Smooth muscle cell (in vitro differentiated cells): ENCODE data around the gene RPUSD2. TPM values are rescaled to one million over a fixed set of nuclear protein-coding genes. Genes with fewer than 3 reads are reported as not detected.

ENCODE experiments used
- DNase-seq: peaks from one replicate; lab custom pipeline; 2025; ENCODE audit not compliant: unreplicated experiment; lab: John Stamatoyannopoulos, UW
- H2AFZ ChIP-seq: fragments of 200-600 bp; sonication (generic); 2 replicates; pipeline ENCODE4 v1.6.0; 2016; ENCODE audit warnings: antibody characterized with exemption, low read depth, mild to moderate bottlenecking
- H3F3A ChIP-seq: fragments of 200-600 bp; sonication (generic); 2 replicates; pipeline ENCODE4 v1.6.0; 2017; ENCODE audit warnings: antibody characterized with exemption, low read depth
- H3K27ac ChIP-seq: fragments of 200-600 bp; sonication (generic); 2 replicates; pipeline ENCODE4 v1.5.1; 2016; ENCODE audit warnings: low read depth, mild to moderate bottlenecking
- H3K27me3 ChIP-seq: fragments of 200-600 bp; sonication (generic); 2 replicates; pipeline ENCODE4 v1.6.1; 2016; ENCODE audit warnings: low read depth, mild to moderate bottlenecking
- H3K36me3 ChIP-seq: fragments of 200-600 bp; sonication (generic); 2 replicates; pipeline ENCODE4 v1.5.1; 2016; ENCODE audit warnings: low read depth
- H3K4me1 ChIP-seq: fragments of 200-600 bp; sonication (generic); 2 replicates; pipeline ENCODE4 v1.5.1; 2016; ENCODE audit warnings: low read depth
- H3K4me2 ChIP-seq: fragments of 200-600 bp; sonication (generic); 2 replicates; pipeline ENCODE4 v1.6.0; 2016; ENCODE audit warnings: mild to moderate bottlenecking
- H3K4me3 ChIP-seq: fragments of 200-600 bp; sonication (generic); 2 replicates; pipeline ENCODE4 v1.5.1; 2016; ENCODE audit warnings: mild to moderate bottlenecking
- H3K79me2 ChIP-seq: fragments of 200-600 bp; sonication (generic); 2 replicates; pipeline ENCODE4 v1.6.0; 2016; ENCODE audit warnings: low read depth, mild to moderate bottlenecking
- H3K9ac ChIP-seq: fragments of 200-600 bp; sonication (generic); 2 replicates; pipeline ENCODE4 v1.6.0; 2016; ENCODE audit warnings: low read depth
- H3K9me3 ChIP-seq: fragments of 200-600 bp; sonication (generic); replicated peaks from 2 replicates; pipeline ENCODE4 v1.5.1; 2016; ENCODE audit warnings: low read depth
- H4K20me1 ChIP-seq: fragments of 200-600 bp; sonication (generic); 2 replicates; pipeline ENCODE4 v1.6.0; 2016; ENCODE audit warnings: low read depth
- WGBS: methylation state at CpG from one replicate; pipeline ENCODE4 v1.1.7; 2016; ENCODE audit warnings: low lambda C conversion rate; 5-methylcytosine and 5-hydroxymethylcytosine counted together
- polyA plus RNA-seq: library from polyadenylated mRNA; unstranded; fragments of >200 nt; fragmentation: Nextera tagmentation; extraction: Ambion mirVana; gene quantifications from 2 replicates; pipeline ENCODE4 v1.2.1, GENCODE V29; 2016
- total RNA-seq: library from RNA; depleted of rRNA; stranded (reverse); fragments of >200 nt; gene quantifications from 2 replicates; pipeline ENCODE4 v1.2.3, GENCODE V29; 2014
- TF ChIP-seq, protein P1 (sequence below): fragments of 200-600 bp; sonication (generic); IDR thresholded peaks from 2 replicates; pipeline ENCODE4 v1.5.1; 2017; ENCODE audit warnings: borderline replicate concordance, mild to moderate bottlenecking, antibody characterized with exemption; ENCODE audit not compliant: insufficient read depth, poor library complexity, severe bottlenecking

RPUSD2 gene, protein sequence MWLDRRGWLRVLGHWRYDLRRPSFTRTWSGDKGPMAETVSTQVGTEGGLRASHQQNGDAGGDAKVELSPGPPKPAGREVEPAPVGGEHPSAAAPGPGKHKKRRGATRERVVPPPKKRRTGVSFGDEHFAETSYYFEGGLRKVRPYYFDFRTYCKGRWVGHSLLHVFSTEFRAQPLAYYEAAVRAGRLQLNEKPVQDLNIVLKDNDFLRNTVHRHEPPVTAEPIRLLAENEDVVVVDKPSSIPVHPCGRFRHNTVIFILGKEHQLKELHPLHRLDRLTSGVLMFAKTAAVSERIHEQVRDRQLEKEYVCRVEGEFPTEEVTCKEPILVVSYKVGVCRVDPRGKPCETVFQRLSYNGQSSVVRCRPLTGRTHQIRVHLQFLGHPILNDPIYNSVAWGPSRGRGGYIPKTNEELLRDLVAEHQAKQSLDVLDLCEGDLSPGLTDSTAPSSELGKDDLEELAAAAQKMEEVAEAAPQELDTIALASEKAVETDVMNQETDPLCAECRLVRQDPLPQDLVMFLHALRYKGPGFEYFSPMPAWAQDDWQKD
- 6.8 and 7.3 TPM in 2 replicates for total RNA-seq
- 13.3 and 17.6 TPM in 2 replicates for polyA plus RNA-seq

DNA sequence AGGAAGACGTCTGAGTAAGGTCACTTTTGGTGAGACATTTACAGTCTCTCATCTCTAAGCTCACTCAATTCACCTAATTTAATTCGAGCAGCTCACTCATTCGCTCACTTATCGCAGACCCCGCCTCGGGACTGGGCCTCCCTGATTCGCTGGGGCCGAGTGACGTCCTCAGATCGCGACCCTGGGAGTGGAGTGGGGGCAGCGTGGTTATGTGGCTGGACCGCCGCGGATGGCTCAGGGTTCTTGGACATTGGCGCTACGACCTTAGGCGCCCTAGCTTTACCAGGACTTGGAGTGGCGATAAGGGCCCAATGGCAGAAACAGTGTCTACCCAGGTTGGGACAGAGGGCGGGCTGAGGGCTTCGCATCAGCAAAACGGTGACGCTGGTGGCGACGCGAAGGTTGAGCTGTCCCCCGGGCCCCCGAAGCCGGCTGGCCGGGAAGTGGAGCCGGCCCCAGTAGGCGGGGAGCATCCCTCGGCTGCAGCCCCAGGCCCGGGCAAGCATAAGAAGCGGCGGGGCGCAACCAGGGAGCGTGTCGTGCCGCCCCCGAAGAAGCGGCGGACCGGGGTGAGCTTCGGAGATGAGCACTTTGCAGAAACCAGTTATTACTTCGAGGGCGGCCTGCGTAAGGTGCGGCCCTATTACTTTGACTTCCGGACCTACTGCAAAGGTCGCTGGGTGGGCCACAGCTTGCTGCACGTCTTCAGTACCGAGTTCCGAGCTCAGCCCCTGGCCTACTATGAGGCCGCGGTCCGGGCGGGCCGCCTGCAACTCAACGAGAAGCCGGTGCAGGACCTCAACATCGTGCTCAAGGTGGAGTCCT is at the start of gene RPUSD2:
Gene RPUSD2 (plus strand): TSS at position 171 of the 825 bp plus-strand sequence. CDS start 39 bp downstream, at position 210.
- Histone ChIP-seq H2AFZ (peak within 1 kb of the TSS; percentile 78), H3K27ac (peak within 1 kb of the TSS; percentile 69), H3K79me2 (peaks cover 14% of the 10 kb centered on the region), H3K4me1 (peaks cover 8% of the 10 kb centered on the region), H3K4me3 (peak within 1 kb of the TSS; percentile 70), H3K36me3 (no peaks in the 10 kb centered on the region), H3K9ac (peak within 1 kb of the TSS; percentile 81), H3K4me2 (peak within 1 kb of the TSS; percentile 85), H3K27me3 (no peaks in the 10 kb centered on the region), H3F3A (no peaks in the 10 kb centered on the region), H4K20me1 (no peaks in the 10 kb centered on the region), H3K9me3 (no peaks in the 10 kb centered on the region)
- under 1% methylated on average over 62 of the region's 62 CpGs for WGBS
- TF ChIP-seq, protein P1, sequence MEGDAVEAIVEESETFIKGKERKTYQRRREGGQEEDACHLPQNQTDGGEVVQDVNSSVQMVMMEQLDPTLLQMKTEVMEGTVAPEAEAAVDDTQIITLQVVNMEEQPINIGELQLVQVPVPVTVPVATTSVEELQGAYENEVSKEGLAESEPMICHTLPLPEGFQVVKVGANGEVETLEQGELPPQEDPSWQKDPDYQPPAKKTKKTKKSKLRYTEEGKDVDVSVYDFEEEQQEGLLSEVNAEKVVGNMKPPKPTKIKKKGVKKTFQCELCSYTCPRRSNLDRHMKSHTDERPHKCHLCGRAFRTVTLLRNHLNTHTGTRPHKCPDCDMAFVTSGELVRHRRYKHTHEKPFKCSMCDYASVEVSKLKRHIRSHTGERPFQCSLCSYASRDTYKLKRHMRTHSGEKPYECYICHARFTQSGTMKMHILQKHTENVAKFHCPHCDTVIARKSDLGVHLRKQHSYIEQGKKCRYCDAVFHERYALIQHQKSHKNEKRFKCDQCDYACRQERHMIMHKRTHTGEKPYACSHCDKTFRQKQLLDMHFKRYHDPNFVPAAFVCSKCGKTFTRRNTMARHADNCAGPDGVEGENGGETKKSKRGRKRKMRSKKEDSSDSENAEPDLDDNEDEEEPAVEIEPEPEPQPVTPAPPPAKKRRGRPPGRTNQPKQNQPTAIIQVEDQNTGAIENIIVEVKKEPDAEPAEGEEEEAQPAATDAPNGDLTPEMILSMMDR = no peak
- peak; percentile 71 for DNase-seq

DNA sequence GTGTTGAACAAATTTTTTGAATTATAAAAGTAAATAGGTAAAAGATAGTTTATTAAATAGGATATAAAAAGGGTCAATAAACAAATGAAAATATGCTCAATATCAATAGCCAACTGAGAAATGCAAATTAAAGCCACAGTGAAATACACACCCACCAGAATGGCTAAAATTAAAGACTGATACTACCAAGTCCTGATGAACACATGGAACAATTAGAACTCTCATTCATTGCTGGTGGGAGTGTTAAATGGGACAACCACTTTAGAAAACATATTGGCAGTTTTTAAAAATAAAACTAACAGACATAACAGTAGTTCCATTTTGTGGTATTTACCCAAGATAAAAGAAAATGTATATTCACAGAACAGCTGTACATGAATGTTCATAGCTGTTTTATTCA is 45.5 kb upstream of the RPUSD2 start:
- H3K9ac ChIP-seq = no peak overlapping the region
- no peak for DNase-seq
- H3K4me3 ChIP-seq = no peak overlapping the region
- TF ChIP-seq, protein P1 = no peak
- H3K36me3 ChIP-seq = no peaks in the 10 kb centered on the region
- no peaks in the 10 kb centered on the region for H4K20me1 ChIP-seq
- no peaks in the 10 kb centered on the region for H3K9me3 ChIP-seq
- no peak overlapping the region for H2AFZ ChIP-seq
- H3F3A ChIP-seq = no peaks in the 10 kb centered on the region
- no peak overlapping the region for H3K27ac ChIP-seq
- H3K4me2 ChIP-seq = no peak overlapping the region
- no peaks in the 10 kb centered on the region for H3K4me1 ChIP-seq
- H3K27me3 ChIP-seq = no peaks in the 10 kb centered on the region
- no peaks in the 10 kb centered on the region for H3K79me2 ChIP-seq

DNA sequence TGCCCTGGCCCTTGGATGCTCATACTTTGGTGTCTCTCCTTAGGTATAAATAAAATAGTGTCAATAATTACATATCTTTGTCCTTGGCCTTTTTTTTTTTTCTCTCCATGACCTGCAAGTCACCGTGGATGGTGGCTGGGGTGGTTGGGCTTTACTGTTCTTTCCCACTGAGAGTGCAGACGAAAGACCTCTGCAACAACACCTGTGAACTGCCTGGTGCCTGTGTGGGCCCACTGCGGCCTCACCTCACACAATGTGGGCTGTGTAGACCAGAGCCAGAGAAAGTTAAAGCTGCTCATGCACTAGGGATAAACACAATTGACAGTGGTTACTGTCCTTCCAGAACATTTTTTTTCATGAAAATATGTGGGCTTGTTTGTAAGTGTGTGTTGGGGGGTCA is 43.2 kb upstream of the RPUSD2 start:
- H3K9me3 ChIP-seq = no peaks in the 10 kb centered on the region
- no peaks in the 10 kb centered on the region for H4K20me1 ChIP-seq
- H2AFZ ChIP-seq = no peak overlapping the region
- WGBS = 86% methylated on average over 3 of the region's 3 CpGs
- no peak overlapping the region for H3K9ac ChIP-seq
- H3K4me1 ChIP-seq = no peaks in the 10 kb centered on the region
- H3F3A ChIP-seq = no peaks in the 10 kb centered on the region
- no peak overlapping the region for H3K27ac ChIP-seq
- H3K27me3 ChIP-seq = no peaks in the 10 kb centered on the region
- H3K79me2 ChIP-seq = no peaks in the 10 kb centered on the region
- no peak for DNase-seq
- no peak overlapping the region for H3K4me3 ChIP-seq
- TF ChIP-seq, protein P1 = no peak
- H3K36me3 ChIP-seq = no peaks in the 10 kb centered on the region
- no peak overlapping the region for H3K4me2 ChIP-seq
